AG09309 (cell line): ENCODE results near the gene NFKBIE.

Experiments
- DNase-seq: peaks from one replicate; pipeline ENCODE4 v3.0.0-alpha.2; 2010; ENCODE audit warnings: low read depth
- H3K4me3 ChIP-seq: 2 replicates; pipeline ENCODE4 v1.5.1; 2011; ENCODE audit warnings: mild to moderate bottlenecking, low read depth, low read length, moderate library complexity; ENCODE audit not compliant: control insufficient read depth
- CTCF ChIP-seq: IDR thresholded peaks from 2 replicates; pipeline ENCODE4 v1.5.1; 2011; ENCODE audit warnings: mild to moderate bottlenecking, low read depth, low read length, inconsistent platforms; ENCODE audit not compliant: insufficient read depth, control insufficient read depth; ENCODE audit errors: missing control alignments

Gene NFKBIE

GRCh38 chr6:44230034-44230675, 35.2 kb downstream of the NFKBIE start:
- TF ChIP-seq CTCF = no peak
- DNase-seq = no peak

GRCh38 chr6:44229376-44230033, 35.8 kb downstream of the NFKBIE start:
- DNase-seq = no peak
- no peak overlapping the region for H3K4me3 ChIP-seq
- no peak for TF ChIP-seq CTCF

More at GRCh38 chr6:44230034-44230675, 35.2 kb downstream of the NFKBIE start:
- no peak overlapping the region for H3K4me3 ChIP-seq

GRCh38 chr6:44228836-44229235, 36.5 kb downstream of the NFKBIE start:
- DNase-seq = no peak
- TF ChIP-seq CTCF = no peak

GRCh38 chr6:44228433-44228832, 36.9 kb downstream of the NFKBIE start:
- no peak for DNase-seq
- no peak overlapping the region for H3K4me3 ChIP-seq
- TF ChIP-seq CTCF = no peak

More at GRCh38 chr6:44228836-44229235, 36.5 kb downstream of the NFKBIE start:
- no peak overlapping the region for H3K4me3 ChIP-seq

- TF ChIP-seq CTCF = no peak
- DNase-seq = no peak
- H3K4me3 ChIP-seq = no peak overlapping the region
These were observed 37.3 kb downstream of the NFKBIE start for GRCh38 chr6:44228031-44228430.

- no peak overlapping the region for H3K4me3 ChIP-seq
- TF ChIP-seq CTCF = no peak
- no peak for DNase-seq
These were observed 38.1 kb downstream of the NFKBIE start for GRCh38 chr6:44227148-44227793.
